IPS-18a (cell line): ENCODE data around the gene HOMER2.

Experiments used
- H3K27ac ChIP-seq: one replicate; pipeline ENCODE4 v1.5.1; 2013; ENCODE audit warnings: low read length
- H3K27me3 ChIP-seq: one replicate; pipeline ENCODE4 v1.6.1; 2013; ENCODE audit warnings: mild to moderate bottlenecking, low read length; ENCODE audit not compliant: control insufficient read depth, insufficient read depth
- H3K36me3 ChIP-seq: one replicate; pipeline ENCODE4 v1.6.1; 2013; ENCODE audit warnings: low read depth, low read length; ENCODE audit not compliant: control insufficient read depth
- H3K4me1 ChIP-seq: one replicate; pipeline ENCODE4 v1.6.1; 2013; ENCODE audit warnings: low read depth, low read length; ENCODE audit not compliant: control insufficient read depth
- H3K4me3 ChIP-seq: one replicate; pipeline ENCODE4 v1.5.1; 2013; ENCODE audit warnings: low read length
- H3K9ac ChIP-seq: one replicate; pipeline ENCODE4 v1.6.1; 2013; ENCODE audit warnings: mild to moderate bottlenecking, low read length, moderate library complexity
- H3K9me3 ChIP-seq: one replicate; pipeline ENCODE4 v1.6.1; 2013; ENCODE audit warnings: low read depth, low read length; ENCODE audit not compliant: control insufficient read depth

HOMER2 gene

GRCh38 chr15:82890995-82891390, 61.5 kb downstream of the HOMER2 start:
- Histone ChIP-seq H3K4me3 (no peak overlapping the region), H3K9me3 (no peaks in the 10 kb centered on the region), H3K27me3 (no peaks in the 10 kb centered on the region), H3K36me3 (no peaks in the 10 kb centered on the region), H3K4me1 (peaks cover 8% of the 10 kb centered on the region), H3K9ac (no peak overlapping the region), H3K27ac (no peak overlapping the region)

DNA sequence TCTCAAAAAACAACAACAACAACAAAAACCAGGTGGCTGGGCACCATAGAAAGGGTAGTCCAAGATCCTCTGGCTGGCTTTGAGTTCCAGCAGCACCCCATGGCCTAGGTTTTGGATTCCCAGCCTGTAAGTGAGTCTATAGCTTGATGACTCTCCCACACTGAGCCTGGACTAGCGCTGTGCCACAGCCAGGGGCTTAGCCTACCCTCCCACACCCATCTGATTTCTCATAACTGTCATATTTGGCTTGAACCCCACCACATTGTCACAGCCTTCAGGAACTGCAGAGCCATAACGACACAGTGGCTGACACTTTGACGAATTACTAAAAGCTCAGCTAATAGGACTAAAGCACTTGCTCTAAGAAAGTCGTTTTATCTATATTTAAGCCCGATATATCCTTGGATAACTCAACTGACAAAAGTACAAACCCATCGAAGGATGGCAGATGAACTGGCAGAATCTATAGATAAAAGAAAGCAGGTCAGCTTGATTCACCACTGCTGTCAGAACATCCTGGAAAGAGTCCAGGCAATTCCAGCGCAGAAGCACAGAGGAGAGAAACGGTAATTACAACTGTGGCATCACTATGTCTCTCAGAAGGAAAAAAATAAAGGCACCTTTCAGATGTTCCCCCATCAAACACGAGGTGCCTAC, 62.1 kb downstream of the HOMER2 start:
- Histone ChIP-seq H3K36me3 (no peaks in the 10 kb centered on the region), H3K9me3 (no peaks in the 10 kb centered on the region), H3K27ac (no peak overlapping the region), H3K9ac (no peak overlapping the region), H3K4me1 (peaks cover 8% of the 10 kb centered on the region), H3K4me3 (no peak overlapping the region), H3K27me3 (no peaks in the 10 kb centered on the region)

DNA sequence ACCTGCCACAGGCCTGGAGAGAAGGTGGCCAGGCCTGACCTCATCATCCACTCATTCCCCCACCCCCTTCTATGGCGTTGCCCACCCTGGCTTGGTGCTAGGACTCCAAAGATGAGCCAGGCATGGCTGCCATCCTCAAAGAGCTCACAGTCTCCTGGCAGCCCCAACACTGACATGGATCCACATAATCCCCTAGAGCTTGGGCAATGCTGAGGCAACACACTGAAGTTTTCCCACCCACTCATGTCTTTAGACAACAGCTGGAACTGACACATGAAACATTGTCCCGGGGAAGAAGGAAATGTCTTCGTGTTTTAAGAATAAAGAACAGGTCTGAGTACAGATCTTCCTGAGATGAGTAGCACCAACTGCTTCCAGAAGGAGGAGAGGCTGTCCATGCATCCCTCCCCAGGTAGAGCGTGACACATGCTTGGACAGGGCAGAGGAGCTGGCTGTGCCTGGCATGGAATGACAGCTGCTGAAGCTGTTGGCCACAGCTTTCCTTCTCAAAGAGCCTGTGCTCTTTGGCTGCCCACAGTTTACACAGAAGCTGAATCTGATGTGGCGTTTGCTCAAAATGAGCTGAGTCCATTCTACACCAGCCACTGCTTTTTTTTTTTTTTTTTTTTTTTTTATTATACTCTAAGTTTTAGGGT, 70.1 kb downstream of the HOMER2 start:
- H3K9ac ChIP-seq = no peak overlapping the region
- H3K4me3 ChIP-seq = no peak overlapping the region
- no peaks in the 10 kb centered on the region for H3K9me3 ChIP-seq
- H3K27ac ChIP-seq = no peak overlapping the region
- no peaks in the 10 kb centered on the region for H3K27me3 ChIP-seq
- H3K4me1 ChIP-seq = no peaks in the 10 kb centered on the region
- H3K36me3 ChIP-seq = no peaks in the 10 kb centered on the region

- H3K4me3 ChIP-seq = no peak overlapping the region
- no peak overlapping the region for H3K9ac ChIP-seq
- no peak overlapping the region for H3K27ac ChIP-seq
- H3K9me3 ChIP-seq = no peaks in the 10 kb centered on the region
- no peaks in the 10 kb centered on the region for H3K4me1 ChIP-seq
- no peaks in the 10 kb centered on the region for H3K27me3 ChIP-seq
- H3K36me3 ChIP-seq = no peaks in the 10 kb centered on the region
These were observed 70.8 kb downstream of the HOMER2 start for GRCh38 chr15:82881747-82882146.

DNA sequence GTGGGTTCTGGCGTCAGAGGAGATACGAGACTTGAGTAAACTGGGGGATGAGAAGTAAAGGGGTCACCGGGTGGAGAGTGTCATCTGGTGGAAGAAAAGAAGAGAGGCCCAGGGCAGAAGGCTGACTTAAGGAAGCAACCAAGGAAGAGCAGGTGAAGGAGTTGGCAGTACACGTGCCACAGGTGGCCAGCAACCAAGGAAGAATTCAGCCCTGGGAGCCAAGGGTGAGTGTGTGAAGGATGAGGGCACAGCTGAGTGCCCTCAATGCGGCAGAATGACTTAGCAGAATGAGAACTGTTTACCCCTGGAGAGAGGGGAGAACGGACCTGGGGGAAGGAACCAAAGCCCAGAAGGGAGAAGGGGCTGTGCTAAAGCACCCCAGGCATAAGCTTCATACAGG, 71.8 kb downstream of the HOMER2 start:
- Histone ChIP-seq H3K9ac (no peak overlapping the region), H3K4me1 (no peaks in the 10 kb centered on the region), H3K27ac (no peak overlapping the region), H3K36me3 (no peaks in the 10 kb centered on the region), H3K9me3 (no peaks in the 10 kb centered on the region), H3K4me3 (no peak overlapping the region), H3K27me3 (no peaks in the 10 kb centered on the region)

DNA sequence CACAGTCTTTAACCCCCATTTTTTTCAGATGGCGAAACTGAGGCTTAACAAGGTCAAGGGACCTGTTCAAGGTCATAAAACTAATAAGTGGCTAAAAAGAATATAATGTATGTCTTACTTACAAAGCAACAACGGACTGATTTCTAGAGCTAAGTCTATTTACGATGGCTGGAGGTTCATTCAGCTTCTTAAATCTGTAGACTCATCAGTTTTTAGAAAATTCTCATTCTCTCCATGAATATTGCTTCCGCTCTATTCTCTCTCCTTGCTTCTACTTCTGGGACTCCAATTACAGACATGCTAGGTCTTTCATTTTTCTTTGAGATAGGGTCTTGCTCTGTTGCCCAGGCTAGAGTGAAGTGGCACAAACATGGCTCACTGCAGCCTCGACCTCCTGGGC, 74.2 kb downstream of the HOMER2 start:
- no peak overlapping the region for H3K27ac ChIP-seq

DNA sequence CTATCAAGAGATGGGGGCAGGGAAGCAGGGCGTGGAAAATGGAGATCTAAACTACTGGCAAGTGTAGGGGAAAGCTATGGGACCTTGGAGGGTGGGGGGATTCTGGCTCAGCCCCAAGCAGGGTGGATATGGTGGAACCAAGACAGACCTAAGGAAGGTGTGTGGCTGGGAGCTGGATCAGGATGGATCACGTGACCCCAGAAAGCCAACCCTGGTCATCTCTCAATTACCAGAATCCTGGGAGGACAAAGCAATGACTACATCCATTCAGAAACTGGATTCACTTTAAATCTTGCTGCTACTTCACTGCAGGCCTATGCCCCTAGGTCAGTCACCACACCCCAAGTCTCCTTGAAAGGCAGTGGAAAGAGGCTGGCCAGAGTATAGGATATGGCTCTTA, 74.7 kb downstream of the HOMER2 start:
- no peaks in the 10 kb centered on the region for H3K27me3 ChIP-seq
- H3K9ac ChIP-seq = no peak overlapping the region
- H3K27ac ChIP-seq = no peak overlapping the region
- no peak overlapping the region for H3K4me3 ChIP-seq
- H3K36me3 ChIP-seq = no peaks in the 10 kb centered on the region
- no peaks in the 10 kb centered on the region for H3K9me3 ChIP-seq
- H3K4me1 ChIP-seq = no peaks in the 10 kb centered on the region

More for the DNA sequence above, 74.2 kb downstream of the HOMER2 start:
- Histone ChIP-seq H3K4me3 (no peak overlapping the region), H3K36me3 (no peaks in the 10 kb centered on the region), H3K9me3 (no peaks in the 10 kb centered on the region), H3K4me1 (no peaks in the 10 kb centered on the region), H3K27me3 (no peaks in the 10 kb centered on the region), H3K9ac (no peak overlapping the region)

DNA sequence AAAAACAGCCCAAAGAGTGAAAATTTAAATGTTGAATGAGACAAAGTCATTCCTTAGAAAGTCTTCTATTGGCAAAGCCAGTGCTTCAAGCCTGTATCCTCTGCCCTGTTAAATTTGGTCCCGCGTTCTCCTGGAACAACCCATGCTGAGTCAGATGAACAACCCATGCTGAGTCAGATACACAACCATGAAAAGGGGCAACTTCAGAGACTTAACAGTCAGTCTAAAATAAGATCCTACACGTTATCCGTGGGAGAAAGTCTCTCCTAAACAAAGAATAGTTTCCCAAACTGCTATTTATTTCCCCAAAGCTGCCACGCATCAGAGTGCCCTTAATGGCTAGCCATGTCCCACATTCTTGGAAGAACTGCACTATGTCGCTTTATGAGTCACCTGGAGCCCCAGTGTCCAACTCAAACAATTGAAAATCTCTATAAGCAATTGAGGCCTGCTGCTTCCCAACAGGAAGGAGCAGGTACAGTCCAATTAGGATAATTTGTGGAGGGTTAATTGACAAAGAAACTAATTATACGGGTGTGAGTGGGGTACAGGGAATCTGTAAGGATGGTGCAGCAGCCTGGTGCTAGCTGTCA, 77.0 kb downstream of the HOMER2 start:
- Histone ChIP-seq H3K4me1 (no peaks in the 10 kb centered on the region), H3K27me3 (no peaks in the 10 kb centered on the region), H3K9me3 (no peaks in the 10 kb centered on the region), H3K27ac (no peak overlapping the region), H3K4me3 (no peak overlapping the region), H3K36me3 (no peaks in the 10 kb centered on the region), H3K9ac (no peak overlapping the region)

GRCh38 chr15:82874961-82875360, 77.6 kb downstream of the HOMER2 start:
- Histone ChIP-seq H3K4me3 (no peak overlapping the region), H3K9ac (no peak overlapping the region), H3K4me1 (no peaks in the 10 kb centered on the region), H3K9me3 (no peaks in the 10 kb centered on the region), H3K27me3 (no peaks in the 10 kb centered on the region), H3K36me3 (no peaks in the 10 kb centered on the region), H3K27ac (no peak overlapping the region)

DNA sequence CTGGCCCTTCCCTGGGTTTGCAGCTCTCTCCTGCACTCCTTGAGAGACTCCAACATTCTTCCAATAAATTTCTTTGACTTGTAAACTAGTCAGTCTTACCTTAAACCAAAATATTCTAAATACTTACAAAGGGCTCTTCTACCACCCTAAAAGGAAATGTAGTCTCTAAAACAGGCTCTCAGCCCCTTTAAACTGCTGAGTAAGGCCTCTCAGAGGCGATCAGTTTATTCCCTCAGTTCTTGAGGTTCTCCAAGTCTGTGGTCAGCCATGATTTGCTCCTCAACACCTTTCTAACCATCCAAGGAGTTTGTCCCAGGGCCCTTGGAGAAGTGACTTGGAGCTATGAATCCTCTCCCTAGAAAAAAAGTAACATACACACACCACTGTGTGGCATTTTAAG, 78.3 kb downstream of the HOMER2 start:
- Histone ChIP-seq H3K9me3 (no peaks in the 10 kb centered on the region), H3K27me3 (no peaks in the 10 kb centered on the region), H3K36me3 (no peaks in the 10 kb centered on the region), H3K4me1 (no peaks in the 10 kb centered on the region), H3K4me3 (no peak overlapping the region), H3K9ac (no peak overlapping the region), H3K27ac (no peak overlapping the region)

DNA sequence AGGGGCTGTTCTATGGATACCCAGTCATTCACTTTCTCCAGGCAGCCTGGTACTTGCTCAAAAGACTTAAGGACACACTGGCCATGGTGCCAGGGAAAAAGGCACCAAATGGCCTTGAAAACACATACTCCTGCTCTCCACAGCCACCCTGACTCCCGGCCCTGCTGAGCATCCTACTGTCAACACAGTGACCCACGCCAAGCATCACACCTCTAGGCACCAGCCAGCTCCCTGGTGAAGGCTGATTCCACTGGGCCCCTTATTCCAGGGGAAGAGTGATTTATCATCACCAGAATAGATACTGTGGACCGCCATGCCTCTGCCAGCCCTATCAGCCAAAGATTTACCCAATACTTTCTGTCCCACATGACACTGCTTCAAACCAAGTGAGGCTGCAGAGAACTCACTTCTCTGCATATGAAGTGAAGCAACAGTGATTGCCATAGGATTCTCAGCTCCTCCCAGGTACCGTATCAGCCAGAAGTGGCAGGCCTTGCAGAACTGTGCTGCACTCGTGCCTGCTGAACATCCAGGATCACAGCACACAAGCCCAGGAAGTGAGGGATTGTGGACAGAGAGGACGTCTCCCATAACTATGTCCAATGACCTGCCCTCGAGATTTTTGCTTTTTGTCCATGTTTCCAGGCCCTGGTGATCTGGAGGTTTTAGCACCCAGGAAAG, 79.4 kb downstream of the HOMER2 start:
- Histone ChIP-seq H3K9me3 (no peaks in the 10 kb centered on the region), H3K27me3 (no peaks in the 10 kb centered on the region), H3K4me3 (no peak overlapping the region), H3K27ac (no peak overlapping the region), H3K36me3 (no peaks in the 10 kb centered on the region), H3K9ac (no peak overlapping the region), H3K4me1 (no peaks in the 10 kb centered on the region)
